IMR-90 (cell line): ENCODE data around the gene FBN1. TPM values are rescaled to one million over a fixed set of nuclear protein-coding genes. Genes with fewer than 3 reads are reported as not detected.

Experiments used
- ATAC-seq: fragments of 200-7000 bp; cut with Tn5 transposase; 2 replicates; pipeline ENCODE4 v1.9.1; 2020; ENCODE audit warnings: low read depth, mild to moderate bottlenecking, moderate library complexity
- BruUV-seq: library from RNA; stranded (reverse); fragments of 400-500 nt; replicated peaks from 2 replicates; lab custom pipeline; 2021; lab: Mats Ljungman, UMichigan
- CTCF ChIA-PET: fragments of 300-600 bp; formaldehyde crosslinking; extraction: SDS; loops from one replicate; lab custom pipeline; 2021; ENCODE audit warnings: antibody characterized with exemption; lab: Yijun Ruan, JAX
- POLR2A ChIA-PET: fragments of 300-600 bp; sonication (Branson Sonifier 250); formaldehyde crosslinking; loops from one replicate; lab custom pipeline; 2022; ENCODE audit warnings: antibody characterized with exemption; ENCODE audit not compliant: unreplicated experiment; lab: Charles Lee
- DNase-seq: peaks from one replicate; pipeline ENCODE4 v3.0.0; 2013
- H2AFZ ChIP-seq: replicated peaks from 2 replicates; pipeline ENCODE3; 2013; ENCODE audit warnings: low read length, mild to moderate bottlenecking; ENCODE audit not compliant: poor library complexity
- H2AK5ac ChIP-seq: 2 replicates; pipeline ENCODE4 v1.6.1; 2013; ENCODE audit warnings: low read depth, low read length, inconsistent platforms
- H2AK9ac ChIP-seq: replicated peaks from 2 replicates; pipeline ENCODE3; 2013; ENCODE audit warnings: mild to moderate bottlenecking, low read depth, low read length, moderate library complexity; ENCODE audit not compliant: poor library complexity
- H2BK120ac ChIP-seq: 2 replicates; pipeline ENCODE4 v1.6.1; 2013; ENCODE audit warnings: low read depth, low read length, inconsistent platforms
- H2BK15ac ChIP-seq: 3 replicates; pipeline ENCODE4 v1.6.1; 2013; ENCODE audit warnings: low read depth, low read length, inconsistent platforms
- H2BK20ac ChIP-seq: 2 replicates; pipeline ENCODE4 v1.6.1; 2013; ENCODE audit warnings: low read depth, mild to moderate bottlenecking, inconsistent platforms, low read length, moderate library complexity
- H2BK5ac ChIP-seq: 2 replicates; pipeline ENCODE4 v1.6.1; 2013; ENCODE audit warnings: mild to moderate bottlenecking, low read depth, low read length, inconsistent platforms; ENCODE audit not compliant: poor library complexity, severe bottlenecking
- H3K14ac ChIP-seq: replicated peaks from 2 replicates; pipeline ENCODE4 v1.6.1; 2013; ENCODE audit warnings: low read depth, low read length, inconsistent platforms
- H3K18ac ChIP-seq: 2 replicates; pipeline ENCODE4 v1.6.1; 2013; ENCODE audit warnings: low read depth, low read length, control low read depth
- H3K23ac ChIP-seq: 2 replicates; pipeline ENCODE4 v1.6.1; 2013; ENCODE audit warnings: low read depth, low read length, inconsistent platforms
- H3K27ac ChIP-seq: 2 replicates; pipeline ENCODE4 v1.5.1; 2013; ENCODE audit warnings: mild to moderate bottlenecking, control low read depth, low read length; ENCODE audit not compliant: insufficient read depth
- H3K27me3 ChIP-seq: 2 replicates; pipeline ENCODE4 v1.6.1; 2013; ENCODE audit warnings: low read length; ENCODE audit not compliant: control insufficient read depth, insufficient read depth
- H3K36me3 ChIP-seq: 2 replicates; pipeline ENCODE4 v1.6.1; 2013; ENCODE audit warnings: low read length, mixed read lengths; ENCODE audit not compliant: control insufficient read depth, insufficient read depth
- H3K4ac ChIP-seq: 2 replicates; pipeline ENCODE4 v1.6.1; 2013; ENCODE audit warnings: low read depth, low read length, inconsistent platforms
- H3K4me1 ChIP-seq: 2 replicates; pipeline ENCODE4 v1.6.1; 2013; ENCODE audit warnings: low read length, mixed read lengths; ENCODE audit not compliant: control insufficient read depth, insufficient read depth
- H3K4me2 ChIP-seq: 2 replicates; pipeline ENCODE4 v1.6.1; 2013; ENCODE audit warnings: low read depth, mild to moderate bottlenecking, control low read depth, low read length, moderate library complexity
- H3K4me3 ChIP-seq: 2 replicates; pipeline ENCODE4 v1.5.1; 2013; ENCODE audit warnings: low read depth, mild to moderate bottlenecking, control low read depth, low read length, moderate library complexity; ENCODE audit not compliant: insufficient read depth
- H3K56ac ChIP-seq: 2 replicates; pipeline ENCODE4 v1.6.1; 2013; ENCODE audit warnings: low read length, inconsistent platforms; ENCODE audit not compliant: insufficient read depth; ENCODE audit errors: extremely low read depth
- H3K79me1 ChIP-seq, 2 experiments: 2 replicates each; pipeline ENCODE4 v1.6.1; 2013; ENCODE audit warnings: low read length in 2 of 2, inconsistent platforms in 1 of 2, low read depth in 1 of 2
- H3K9ac ChIP-seq: 2 replicates; pipeline ENCODE4 v1.6.1; 2013; ENCODE audit warnings: low read depth, low read length, control low read depth
- H3K9me1 ChIP-seq: 2 replicates; pipeline ENCODE4 v1.6.1; 2013; ENCODE audit warnings: low read length, inconsistent platforms; ENCODE audit not compliant: insufficient read depth
- H3K9me3 ChIP-seq: 2 replicates; pipeline ENCODE4 v1.6.1; 2013; ENCODE audit warnings: low read length; ENCODE audit not compliant: control insufficient read depth, insufficient read depth
- H4K20me1 ChIP-seq: 2 replicates; pipeline ENCODE4 v1.6.1; 2013; ENCODE audit warnings: low read length, inconsistent platforms; ENCODE audit not compliant: insufficient read depth
- H4K5ac ChIP-seq: 2 replicates; pipeline ENCODE4 v1.6.1; 2013; ENCODE audit warnings: mild to moderate bottlenecking, low read depth, low read length, control low read depth
- H4K8ac ChIP-seq, 2 experiments: 2 replicates each; pipeline ENCODE4 v1.6.1; 2013; ENCODE audit warnings: low read depth in 2 of 2, low read length in 2 of 2, control low read depth in 1 of 2, inconsistent platforms in 1 of 2
- H4K91ac ChIP-seq: 2 replicates; pipeline ENCODE4 v1.6.1; 2013; ENCODE audit warnings: low read depth, low read length, inconsistent platforms; ENCODE audit not compliant: insufficient read depth
- BHLHE40 ChIP-seq: fragments of 150-350 bp; IDR thresholded peaks from 2 replicates; pipeline ENCODE4 v1.6.1; 2016; ENCODE audit warnings: mild to moderate bottlenecking, low read depth, low read length
- CEBPB ChIP-seq: IDR thresholded peaks from 2 replicates; pipeline ENCODE4 v1.6.1; 2012; ENCODE audit warnings: low read depth, low read length, improper control_type of control experiment
- CHD1 ChIP-seq: IDR thresholded peaks from 2 replicates; pipeline ENCODE4 v1.6.1; 2012; ENCODE audit warnings: low read depth, low read length, improper control_type of control experiment
- FOS ChIP-seq: fragments of 150-350 bp; IDR thresholded peaks from 2 replicates; pipeline ENCODE4 v1.6.1; 2016; ENCODE audit warnings: low read depth, low read length
- MAFK ChIP-seq: IDR thresholded peaks from 2 replicates; pipeline ENCODE4 v1.6.1; 2012; ENCODE audit warnings: low read depth, low read length, improper control_type of control experiment
- MAZ ChIP-seq: IDR thresholded peaks from 2 replicates; pipeline ENCODE4 v1.6.1; 2012; ENCODE audit warnings: low read depth, mild to moderate bottlenecking, low read length, improper control_type of control experiment, moderate library complexity, borderline replicate concordance
- MXI1 ChIP-seq: IDR thresholded peaks from 2 replicates; pipeline ENCODE4 v1.6.1; 2012; ENCODE audit warnings: low read depth, mild to moderate bottlenecking, low read length, moderate library complexity, borderline replicate concordance
- NFE2L2 ChIP-seq: fragments of 150-350 bp; IDR thresholded peaks from 2 replicates; pipeline ENCODE4 v1.6.1; 2016; ENCODE audit warnings: low read depth, mild to moderate bottlenecking, low read length
- POLR2A ChIP-seq: IDR thresholded peaks from 2 replicates; pipeline ENCODE4 v1.6.1; 2012; ENCODE audit warnings: mild to moderate bottlenecking, low read depth, low read length
- RAD21 ChIP-seq: IDR thresholded peaks from 2 replicates; pipeline ENCODE4 v1.6.1; 2012; ENCODE audit warnings: low read length, improper control_type of control experiment
- dilution Hi-C: fragments of 300-500 bp; cut with HindIII; formaldehyde crosslinking; loops from one replicate; pipeline ENCODE4 v1.14.3; 2018; ENCODE audit warnings: low sequenced_read_pairs; ENCODE audit not compliant: unreplicated experiment
- in situ Hi-C: fragments of 300-500 bp; cut with MboI; formaldehyde crosslinking; loops from 3 replicates; pipeline ENCODE4 v1.14.3; 2019; ENCODE audit warnings: low sequenced_read_pairs, inconsistent platforms, mixed read lengths
- intact Hi-C: fragments of 100-400 bp; cut with micrococcal nuclease; formaldehyde crosslinking; loops from 2 replicates; pipeline ENCODE4 v1.10.0; 2022
- polyA plus RNA-seq, 3 experiments: library from polyadenylated mRNA; depleted of rRNA; stranded (reverse); fragments of >200 nt; gene quantifications; 2 replicates each; pipeline ENCODE4 v1.2.3, GENCODE V29; 2012; ENCODE audit warnings: low replicate concordance in 1 of 3
- total RNA-seq: library from RNA; depleted of rRNA; stranded (reverse); fragments of >200 nt; gene quantifications from 2 replicates; pipeline ENCODE4 v1.2.3, GENCODE V29; 2012
- TF ChIP-seq, protein P1 (sequence below): conservative IDR thresholded peaks from 2 replicates; pipeline ENCODE4 v1.5.1; 2012; ENCODE audit warnings: mild to moderate bottlenecking, low read depth, low read length, improper control_type of control experiment
- TF ChIP-seq, protein P2 (sequence below): fragments of 150-350 bp; IDR thresholded peaks from 2 replicates; pipeline ENCODE4 v1.6.1; 2017; ENCODE audit warnings: mild to moderate bottlenecking, antibody characterized with exemption, low read length, low read depth
- TF ChIP-seq, protein P3 (sequence below): fragments of 150-350 bp; IDR thresholded peaks from 2 replicates; pipeline ENCODE4 v1.6.1; 2016; ENCODE audit warnings: low read depth, mild to moderate bottlenecking, low read length, moderate library complexity, borderline replicate concordance

Gene FBN1
- total and polyA plus RNA-seq, 2 of the 4 experiments (the other 2 are of a cell fraction) = 134 to 283 TPM

DNA sequence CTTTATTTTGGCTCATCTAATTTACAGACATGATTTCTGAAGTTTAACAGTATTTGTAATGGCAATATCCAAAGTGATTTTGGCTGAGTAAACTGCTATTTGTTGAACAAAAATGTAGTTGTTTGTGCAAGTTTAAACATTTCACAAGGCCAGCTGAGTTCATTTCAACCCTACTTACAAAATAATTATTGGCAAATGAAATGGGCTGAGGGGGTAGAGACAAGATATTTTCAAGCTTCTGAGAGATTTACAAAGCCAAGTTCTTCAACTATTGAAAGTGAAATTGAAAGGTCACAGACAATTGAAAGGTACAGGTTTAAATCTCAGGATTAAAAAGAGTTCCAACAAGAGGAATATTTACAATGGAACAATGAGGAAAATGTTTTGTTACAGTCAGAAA lies 237.2 kb downstream of the FBN1 start:
- Histone ChIP-seq H2BK15ac (no peak overlapping the region), H4K8ac (no peak overlapping the region), H3K9ac (no peak overlapping the region)

More for the DNA sequence above, 237.2 kb downstream of the FBN1 start:
- ATAC-seq (no peak), DNase-seq (no peak)
- no peak overlapping the region for H4K5ac ChIP-seq
- no TSS peak for BruUV-seq
- no peak overlapping the region for H2AK5ac ChIP-seq
- no peak overlapping the region for H3K4ac ChIP-seq
- H2BK120ac ChIP-seq = no peak overlapping the region
- no peak overlapping the region for H3K56ac ChIP-seq
- H3K18ac ChIP-seq = no peak overlapping the region
- H4K91ac ChIP-seq = no peak overlapping the region
- CTCF ChIA-PET = no interaction called here
- H2AK9ac ChIP-seq = no peak overlapping the region
- H3K79me1 ChIP-seq = peaks cover 0 to 14% of the 10 kb centered on the region in 2 experiments; a peak in 1 of 4 replicates
- no peak overlapping the region for H3K27ac ChIP-seq
- no peak overlapping the region for H3K4me3 ChIP-seq
- dilution Hi-C loops (no loop called here), in situ Hi-C loops (no loop called here), intact Hi-C loops (no loop called here)
- no peak overlapping the region for H3K4me2 ChIP-seq
- H3K36me3 ChIP-seq = peaks cover 24% of the 10 kb centered on the region
- peaks cover 11% of the 10 kb centered on the region for H3K9me1 ChIP-seq
- no peak overlapping the region for H2BK20ac ChIP-seq
- H4K20me1 ChIP-seq = no peaks in the 10 kb centered on the region
- no peak overlapping the region for H2BK5ac ChIP-seq
- no peak overlapping the region for H3K14ac ChIP-seq
- no peak overlapping the region for H2AFZ ChIP-seq
- POLR2A ChIA-PET = interaction anchor here (0.6 kb wide), 1 partner anchor 746 kb away, joined by 3 read pairs; no protein-coding TSS in a partner anchor
- H3K4me1 ChIP-seq = peaks cover 7% of the 10 kb centered on the region
- no peaks in the 10 kb centered on the region for H3K27me3 ChIP-seq
- H3K9me3 ChIP-seq = no peaks in the 10 kb centered on the region
- TF ChIP-seq, protein P1, sequence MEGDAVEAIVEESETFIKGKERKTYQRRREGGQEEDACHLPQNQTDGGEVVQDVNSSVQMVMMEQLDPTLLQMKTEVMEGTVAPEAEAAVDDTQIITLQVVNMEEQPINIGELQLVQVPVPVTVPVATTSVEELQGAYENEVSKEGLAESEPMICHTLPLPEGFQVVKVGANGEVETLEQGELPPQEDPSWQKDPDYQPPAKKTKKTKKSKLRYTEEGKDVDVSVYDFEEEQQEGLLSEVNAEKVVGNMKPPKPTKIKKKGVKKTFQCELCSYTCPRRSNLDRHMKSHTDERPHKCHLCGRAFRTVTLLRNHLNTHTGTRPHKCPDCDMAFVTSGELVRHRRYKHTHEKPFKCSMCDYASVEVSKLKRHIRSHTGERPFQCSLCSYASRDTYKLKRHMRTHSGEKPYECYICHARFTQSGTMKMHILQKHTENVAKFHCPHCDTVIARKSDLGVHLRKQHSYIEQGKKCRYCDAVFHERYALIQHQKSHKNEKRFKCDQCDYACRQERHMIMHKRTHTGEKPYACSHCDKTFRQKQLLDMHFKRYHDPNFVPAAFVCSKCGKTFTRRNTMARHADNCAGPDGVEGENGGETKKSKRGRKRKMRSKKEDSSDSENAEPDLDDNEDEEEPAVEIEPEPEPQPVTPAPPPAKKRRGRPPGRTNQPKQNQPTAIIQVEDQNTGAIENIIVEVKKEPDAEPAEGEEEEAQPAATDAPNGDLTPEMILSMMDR = no peak
- TF ChIP-seq NFE2L2 = no peak
- TF ChIP-seq RAD21 = no peak
- TF ChIP-seq FOS = no peak
- TF ChIP-seq BHLHE40 = no peak
- TF ChIP-seq, protein P2, sequence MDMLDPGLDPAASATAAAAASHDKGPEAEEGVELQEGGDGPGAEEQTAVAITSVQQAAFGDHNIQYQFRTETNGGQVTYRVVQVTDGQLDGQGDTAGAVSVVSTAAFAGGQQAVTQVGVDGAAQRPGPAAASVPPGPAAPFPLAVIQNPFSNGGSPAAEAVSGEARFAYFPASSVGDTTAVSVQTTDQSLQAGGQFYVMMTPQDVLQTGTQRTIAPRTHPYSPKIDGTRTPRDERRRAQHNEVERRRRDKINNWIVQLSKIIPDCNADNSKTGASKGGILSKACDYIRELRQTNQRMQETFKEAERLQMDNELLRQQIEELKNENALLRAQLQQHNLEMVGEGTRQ = no peak
- no peak for TF ChIP-seq MAFK
- TF ChIP-seq, protein P3, sequence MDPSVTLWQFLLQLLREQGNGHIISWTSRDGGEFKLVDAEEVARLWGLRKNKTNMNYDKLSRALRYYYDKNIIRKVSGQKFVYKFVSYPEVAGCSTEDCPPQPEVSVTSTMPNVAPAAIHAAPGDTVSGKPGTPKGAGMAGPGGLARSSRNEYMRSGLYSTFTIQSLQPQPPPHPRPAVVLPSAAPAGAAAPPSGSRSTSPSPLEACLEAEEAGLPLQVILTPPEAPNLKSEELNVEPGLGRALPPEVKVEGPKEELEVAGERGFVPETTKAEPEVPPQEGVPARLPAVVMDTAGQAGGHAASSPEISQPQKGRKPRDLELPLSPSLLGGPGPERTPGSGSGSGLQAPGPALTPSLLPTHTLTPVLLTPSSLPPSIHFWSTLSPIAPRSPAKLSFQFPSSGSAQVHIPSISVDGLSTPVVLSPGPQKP = no peak
- no peak for TF ChIP-seq MXI1
- TF ChIP-seq CHD1 = no peak
- TF ChIP-seq MAZ = no peak
- TF ChIP-seq CEBPB = no peak
- TF ChIP-seq POLR2A = no peak
- H3K23ac ChIP-seq = no peak overlapping the region
